RWPE2 (cell line): ENCODE results near the gene SNN.

Experiments
- ATAC-seq: fragments of 200-7000 bp; cut with Tn5 transposase; 3 replicates; pipeline ENCODE4 v1.9.1; 2021; ENCODE audit warnings: low read depth
- DNase-seq: peaks from one replicate; pipeline ENCODE4 v3.0.0-alpha.2; 2020; ENCODE audit warnings: low spot score
- H3K27ac ChIP-seq: fragments of 450-650 bp; 2 replicates; pipeline ENCODE4 v1.5.1; 2017; ENCODE audit warnings: mild to moderate bottlenecking; ENCODE audit not compliant: poor library complexity, severe bottlenecking
- H3K27me3 ChIP-seq: fragments of 250-450 bp; sonication (Bioruptor Pico); 2 replicates; pipeline ENCODE4 v1.5.1; 2021; ENCODE audit warnings: mild to moderate bottlenecking, moderate library complexity; ENCODE audit not compliant: insufficient read depth, poor library complexity, severe bottlenecking
- H3K36me3 ChIP-seq: fragments of 250-450 bp; sonication (Bioruptor Pico); 2 replicates; pipeline ENCODE4 v1.5.1; 2020; ENCODE audit warnings: low read depth, mild to moderate bottlenecking, moderate library complexity
- H3K4me1 ChIP-seq: fragments of 250-450 bp; sonication (Bioruptor Pico); 2 replicates; pipeline ENCODE4 v1.5.1; 2021; ENCODE audit warnings: mild to moderate bottlenecking, moderate library complexity; ENCODE audit not compliant: insufficient read depth, poor library complexity, severe bottlenecking
- H3K4me3 ChIP-seq: fragments of 250-450 bp; sonication (Bioruptor Pico); 2 replicates; pipeline ENCODE4 v1.5.1; 2021; ENCODE audit warnings: mild to moderate bottlenecking, moderate library complexity; ENCODE audit not compliant: severe bottlenecking
- H3K9me3 ChIP-seq: fragments of 250-450 bp; sonication (Bioruptor Pico); 2 replicates; pipeline ENCODE4 v1.5.1; 2021; ENCODE audit warnings: mild to moderate bottlenecking, moderate library complexity; ENCODE audit not compliant: severe bottlenecking
- TF ChIP-seq, protein P1 (sequence below): fragments of 450-650 bp; IDR thresholded peaks from one replicate; pipeline ENCODE4 v1.5.1; 2017; ENCODE audit warnings: mild to moderate bottlenecking, moderate library complexity; ENCODE audit not compliant: poor library complexity, severe bottlenecking

Gene SNN

GRCh38 chr16:11691771-11692170 lies 23.5 kb downstream of the SNN start:
- no peaks in the 10 kb centered on the region for H3K27me3 ChIP-seq
- H3K36me3 ChIP-seq: peaks cover 89% of the 10 kb centered on the region
- TF ChIP-seq, protein P1, sequence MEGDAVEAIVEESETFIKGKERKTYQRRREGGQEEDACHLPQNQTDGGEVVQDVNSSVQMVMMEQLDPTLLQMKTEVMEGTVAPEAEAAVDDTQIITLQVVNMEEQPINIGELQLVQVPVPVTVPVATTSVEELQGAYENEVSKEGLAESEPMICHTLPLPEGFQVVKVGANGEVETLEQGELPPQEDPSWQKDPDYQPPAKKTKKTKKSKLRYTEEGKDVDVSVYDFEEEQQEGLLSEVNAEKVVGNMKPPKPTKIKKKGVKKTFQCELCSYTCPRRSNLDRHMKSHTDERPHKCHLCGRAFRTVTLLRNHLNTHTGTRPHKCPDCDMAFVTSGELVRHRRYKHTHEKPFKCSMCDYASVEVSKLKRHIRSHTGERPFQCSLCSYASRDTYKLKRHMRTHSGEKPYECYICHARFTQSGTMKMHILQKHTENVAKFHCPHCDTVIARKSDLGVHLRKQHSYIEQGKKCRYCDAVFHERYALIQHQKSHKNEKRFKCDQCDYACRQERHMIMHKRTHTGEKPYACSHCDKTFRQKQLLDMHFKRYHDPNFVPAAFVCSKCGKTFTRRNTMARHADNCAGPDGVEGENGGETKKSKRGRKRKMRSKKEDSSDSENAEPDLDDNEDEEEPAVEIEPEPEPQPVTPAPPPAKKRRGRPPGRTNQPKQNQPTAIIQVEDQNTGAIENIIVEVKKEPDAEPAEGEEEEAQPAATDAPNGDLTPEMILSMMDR: no peak
- H3K4me3 ChIP-seq: no peak overlapping the region
- no peak for ATAC-seq
- no peaks in the 10 kb centered on the region for H3K9me3 ChIP-seq
- DNase-seq: no peak
- no peak overlapping the region for H3K27ac ChIP-seq
- peaks cover 5% of the 10 kb centered on the region for H3K4me1 ChIP-seq

DNA sequence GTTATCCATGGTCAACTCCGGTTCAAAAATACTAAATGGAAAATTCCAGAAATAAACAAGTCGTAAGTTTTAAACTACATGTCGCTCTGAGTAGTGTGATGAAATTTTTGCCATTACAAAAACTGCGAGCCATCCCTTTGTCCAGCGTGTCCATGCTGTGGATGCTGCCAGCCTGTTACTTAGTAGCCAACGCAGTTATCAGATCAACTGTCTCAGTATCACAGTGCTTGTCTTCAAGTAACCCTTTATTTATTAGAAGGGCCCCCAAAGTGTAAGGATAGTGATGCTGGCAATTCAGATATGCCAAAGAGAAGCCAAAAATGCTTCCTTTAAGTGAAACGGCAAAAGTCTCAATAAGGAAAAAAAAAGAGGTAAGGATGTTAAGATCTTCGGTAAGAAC lies 23.9 kb downstream of the SNN start:
- no peak for ATAC-seq
- Histone ChIP-seq H3K27ac (no peak overlapping the region), H3K4me3 (no peak overlapping the region), H3K4me1 (peaks cover 5% of the 10 kb centered on the region), H3K27me3 (no peaks in the 10 kb centered on the region), H3K36me3 (peaks cover 89% of the 10 kb centered on the region), H3K9me3 (no peaks in the 10 kb centered on the region)
- TF ChIP-seq, protein P1: no peak
- no peak for DNase-seq

GRCh38 chr16:11692651-11693050 lies 24.4 kb downstream of the SNN start:
- H3K27me3 ChIP-seq: no peaks in the 10 kb centered on the region
- H3K27ac ChIP-seq: no peak overlapping the region
- no peak overlapping the region for H3K4me3 ChIP-seq
- H3K4me1 ChIP-seq: peaks cover 5% of the 10 kb centered on the region
- no peak for ATAC-seq
- peaks cover 89% of the 10 kb centered on the region for H3K36me3 ChIP-seq
- TF ChIP-seq, protein P1: no peak
- no peaks in the 10 kb centered on the region for H3K9me3 ChIP-seq
- DNase-seq: no peak

- TF ChIP-seq, protein P1: no peak
- Histone ChIP-seq H3K4me1 (no peaks in the 10 kb centered on the region), H3K9me3 (no peaks in the 10 kb centered on the region), H3K36me3 (peaks cover 78% of the 10 kb centered on the region), H3K27ac (no peak overlapping the region), H3K4me3 (no peak overlapping the region), H3K27me3 (no peaks in the 10 kb centered on the region)
- DNase-seq (no peak), ATAC-seq (no peak)
Measured at GRCh38 chr16:11696266-11697012, 28.2 kb downstream of the SNN start.

DNA sequence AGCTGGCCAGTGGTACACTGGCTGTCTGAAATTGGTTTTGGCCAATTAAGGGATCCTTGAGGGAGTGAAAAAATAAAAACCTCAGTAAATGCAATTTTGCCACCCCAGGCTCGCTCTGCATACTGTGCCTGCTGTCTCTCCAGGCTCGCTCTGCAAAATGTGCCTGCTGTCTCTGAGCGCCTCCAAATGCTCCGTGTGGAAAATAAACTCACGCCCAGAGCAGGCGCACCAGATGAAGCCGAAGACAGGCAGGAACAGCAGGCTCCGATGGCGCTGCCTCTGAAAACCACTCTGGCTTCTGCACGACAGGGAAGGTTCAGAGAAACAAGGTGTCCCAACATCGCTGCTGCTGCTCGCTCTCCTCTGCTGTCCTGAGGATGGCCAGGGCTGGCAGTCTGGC lies 29.1 kb downstream of the SNN start:
- TF ChIP-seq, protein P1: no peak
- Histone ChIP-seq H3K4me3 (no peak overlapping the region), H3K4me1 (no peaks in the 10 kb centered on the region), H3K9me3 (no peaks in the 10 kb centered on the region), H3K27ac (no peak overlapping the region), H3K36me3 (peaks cover 76% of the 10 kb centered on the region), H3K27me3 (no peaks in the 10 kb centered on the region)
- DNase-seq (no peak), ATAC-seq (no peak)
